Fibroblast of the aortic adventitia (primary cell): Measurements from ENCODE around the gene ZNF620. TPM values are rescaled to one million over a fixed set of nuclear protein-coding genes. Genes with fewer than 3 reads are reported as not detected.

Source experiments
- DNase-seq: peaks from one replicate; pipeline ENCODE4 v3.0.0-alpha.2; 2010; ENCODE audit warnings: low read depth
- H3K4me3 ChIP-seq: 2 replicates; pipeline ENCODE4 v1.5.1; 2011; ENCODE audit warnings: low read depth, mild to moderate bottlenecking, control low read depth, low read length, moderate library complexity
- total RNA-seq: library from RNA; depleted of rRNA; stranded (reverse); fragments of >200 nt; gene quantifications from 2 replicates; pipeline ENCODE4 v1.2.3, GENCODE V29; 2012; ENCODE audit warnings: low replicate concordance
- TF ChIP-seq, protein P1 (sequence below): IDR thresholded peaks from 2 replicates; pipeline ENCODE4 v1.5.1; 2011; ENCODE audit warnings: mild to moderate bottlenecking, low read length, control low read depth, inconsistent platforms; ENCODE audit not compliant: insufficient read depth

The ZNF620 gene
- total RNA-seq, 1 donor, result 0.99 TPM

DNA sequence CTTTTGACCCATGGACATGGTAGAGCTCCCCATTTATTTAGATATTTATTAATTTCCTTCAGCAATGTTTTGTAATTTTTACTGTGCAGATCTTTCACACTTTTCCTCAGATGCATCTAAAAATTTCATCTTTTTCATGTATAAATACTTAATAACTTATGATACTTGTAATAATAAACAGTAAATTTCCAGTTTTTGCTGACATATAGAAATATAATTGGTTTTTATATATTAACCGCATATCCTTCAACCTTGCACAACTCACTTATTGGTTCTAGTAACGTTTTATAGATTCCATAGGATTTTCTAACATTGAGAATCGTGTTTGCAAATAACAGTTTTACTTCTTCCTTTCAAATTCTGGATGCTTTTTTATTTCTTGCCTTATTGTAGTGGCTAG lies 15.4 kb downstream of the ZNF620 start:
- H3K4me3 ChIP-seq, result no peak overlapping the region
- DNase-seq, result no peak

DNA sequence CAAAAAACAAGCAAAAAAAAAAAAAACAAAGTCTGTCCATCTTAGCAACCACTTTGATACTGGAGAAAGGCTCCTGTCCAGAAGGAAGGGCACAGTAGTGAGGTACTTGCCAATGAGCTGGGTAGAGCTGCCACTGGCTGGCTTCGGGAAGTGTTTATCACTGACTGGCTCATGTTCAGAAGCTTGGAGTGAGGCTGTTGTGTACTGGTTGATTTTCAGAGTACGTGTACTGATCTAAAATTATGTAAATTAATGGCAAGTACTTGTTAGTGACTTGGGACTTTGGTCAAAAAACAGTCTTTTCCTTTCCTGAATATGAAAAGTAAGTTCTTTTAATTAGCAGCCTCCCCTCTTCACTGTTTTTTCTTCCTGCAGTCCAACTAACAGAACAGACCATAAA lies 17.9 kb downstream of the ZNF620 start:
- TF ChIP-seq, protein P1, sequence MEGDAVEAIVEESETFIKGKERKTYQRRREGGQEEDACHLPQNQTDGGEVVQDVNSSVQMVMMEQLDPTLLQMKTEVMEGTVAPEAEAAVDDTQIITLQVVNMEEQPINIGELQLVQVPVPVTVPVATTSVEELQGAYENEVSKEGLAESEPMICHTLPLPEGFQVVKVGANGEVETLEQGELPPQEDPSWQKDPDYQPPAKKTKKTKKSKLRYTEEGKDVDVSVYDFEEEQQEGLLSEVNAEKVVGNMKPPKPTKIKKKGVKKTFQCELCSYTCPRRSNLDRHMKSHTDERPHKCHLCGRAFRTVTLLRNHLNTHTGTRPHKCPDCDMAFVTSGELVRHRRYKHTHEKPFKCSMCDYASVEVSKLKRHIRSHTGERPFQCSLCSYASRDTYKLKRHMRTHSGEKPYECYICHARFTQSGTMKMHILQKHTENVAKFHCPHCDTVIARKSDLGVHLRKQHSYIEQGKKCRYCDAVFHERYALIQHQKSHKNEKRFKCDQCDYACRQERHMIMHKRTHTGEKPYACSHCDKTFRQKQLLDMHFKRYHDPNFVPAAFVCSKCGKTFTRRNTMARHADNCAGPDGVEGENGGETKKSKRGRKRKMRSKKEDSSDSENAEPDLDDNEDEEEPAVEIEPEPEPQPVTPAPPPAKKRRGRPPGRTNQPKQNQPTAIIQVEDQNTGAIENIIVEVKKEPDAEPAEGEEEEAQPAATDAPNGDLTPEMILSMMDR, result no peak
- DNase-seq, result no peak
- H3K4me3 ChIP-seq, result no peak overlapping the region

More for the DNA sequence above, 15.4 kb downstream of the ZNF620 start:
- TF ChIP-seq, protein P1, result no peak

DNA sequence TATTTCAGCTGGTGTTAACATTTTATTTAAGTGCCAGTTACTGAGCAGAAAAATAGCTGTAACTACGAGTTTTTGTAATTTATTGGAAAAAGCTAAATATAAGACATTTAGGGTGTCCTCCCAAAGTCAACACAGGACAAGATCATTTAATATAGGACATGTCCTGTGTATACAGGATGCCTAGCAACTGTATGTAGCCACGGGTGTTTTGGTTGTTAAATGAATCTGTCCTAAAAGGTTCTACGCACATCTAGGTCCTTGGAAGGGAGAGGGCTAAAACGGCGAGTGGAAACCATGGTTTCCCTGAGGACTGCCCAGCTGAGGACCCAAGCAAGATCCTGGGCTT lies 18.4 kb downstream of the ZNF620 start:
- no peak for DNase-seq
- H3K4me3 ChIP-seq, result peak overlapping the region; percentile 87
- TF ChIP-seq, protein P1, result no peak

DNA sequence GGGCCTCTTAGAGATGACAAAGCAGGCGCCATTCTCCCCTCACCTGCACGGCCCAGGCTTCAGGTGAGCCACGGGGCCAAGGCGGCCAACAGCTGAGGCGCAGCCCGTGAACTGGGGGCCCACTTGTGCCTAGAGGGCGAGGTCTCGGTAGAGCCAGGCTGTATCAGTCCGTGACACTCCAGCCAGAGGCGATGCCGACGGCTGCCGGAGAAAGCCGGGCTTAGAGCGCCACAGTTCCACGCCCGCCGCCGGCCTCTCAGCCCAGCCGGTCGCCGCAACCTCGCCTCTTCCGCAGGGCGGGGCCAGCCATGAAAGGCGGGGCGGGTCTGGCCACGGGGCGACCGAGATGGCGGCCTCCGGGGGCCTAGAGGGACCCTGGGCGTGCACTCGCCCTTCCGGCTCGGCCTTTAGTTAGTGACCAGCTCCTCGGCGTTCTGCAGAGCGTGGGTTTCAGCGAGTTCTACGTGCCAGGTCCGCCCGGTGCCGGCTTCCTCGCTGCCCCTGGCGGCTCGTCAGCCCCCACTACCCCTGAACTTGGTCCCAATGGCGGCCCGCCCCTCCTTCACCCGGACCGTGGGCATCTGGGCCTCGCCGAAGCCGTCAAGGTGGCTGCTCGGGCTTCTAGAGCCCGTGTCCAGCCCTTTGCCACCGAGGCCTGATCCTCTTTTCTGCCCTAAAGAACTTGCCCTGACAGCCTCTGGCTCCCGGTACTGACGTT lies 18.9 kb downstream of the ZNF620 start, which contains the start of gene ZNF621:
Gene ZNF621, plus strand, starts transcription at position 393 of the 718 bp plus-strand sequence. CDS start 881 bp downstream, outside the sequence.
- DNase-seq, result peak; percentile 82
- TF ChIP-seq, protein P1, result no peak
- peak within 1 kb of the TSS; percentile 87 for H3K4me3 ChIP-seq

DNA sequence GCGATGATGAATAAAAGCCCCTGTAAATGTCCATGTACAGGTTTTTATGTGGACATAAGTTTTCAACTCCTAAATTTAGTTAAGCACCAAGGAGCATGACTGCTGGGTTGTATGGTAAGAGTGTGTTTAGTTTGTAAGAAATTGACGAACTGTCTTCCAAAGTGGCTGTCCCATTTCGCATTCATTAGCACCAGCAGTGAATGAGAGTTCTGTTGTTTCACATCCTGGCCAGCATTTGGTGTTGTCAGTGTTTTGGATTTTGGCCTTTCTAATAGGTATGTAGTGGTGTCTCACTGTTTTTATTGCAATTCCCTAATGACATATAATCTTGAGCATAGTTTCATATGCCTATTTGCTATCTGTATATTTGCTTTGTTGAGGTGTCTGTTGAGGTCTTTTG lies 22.6 kb downstream of the ZNF620 start:
- TF ChIP-seq, protein P1, result no peak

DNA sequence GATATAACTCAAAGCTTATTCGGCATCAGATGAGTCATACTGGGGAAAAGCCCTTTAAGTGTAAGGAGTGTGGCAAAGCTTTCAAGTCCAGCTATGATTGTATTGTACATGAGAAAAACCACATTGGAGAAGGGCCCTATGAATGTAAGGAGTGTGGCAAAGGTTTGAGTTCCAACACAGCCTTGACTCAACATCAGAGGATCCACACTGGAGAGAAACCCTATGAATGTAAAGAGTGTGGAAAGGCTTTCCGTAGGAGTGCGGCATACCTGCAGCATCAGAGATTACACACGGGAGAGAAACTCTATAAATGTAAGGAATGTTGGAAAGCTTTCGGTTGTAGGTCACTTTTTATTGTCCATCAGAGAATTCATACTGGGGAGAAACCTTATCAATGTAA lies 26.4 kb downstream of the ZNF620 start:
- TF ChIP-seq, protein P1, result no peak
- no peak overlapping the region for H3K4me3 ChIP-seq
- DNase-seq, result no peak

More for the DNA sequence above, 22.6 kb downstream of the ZNF620 start:
- no peak for DNase-seq
- no peak overlapping the region for H3K4me3 ChIP-seq

DNA sequence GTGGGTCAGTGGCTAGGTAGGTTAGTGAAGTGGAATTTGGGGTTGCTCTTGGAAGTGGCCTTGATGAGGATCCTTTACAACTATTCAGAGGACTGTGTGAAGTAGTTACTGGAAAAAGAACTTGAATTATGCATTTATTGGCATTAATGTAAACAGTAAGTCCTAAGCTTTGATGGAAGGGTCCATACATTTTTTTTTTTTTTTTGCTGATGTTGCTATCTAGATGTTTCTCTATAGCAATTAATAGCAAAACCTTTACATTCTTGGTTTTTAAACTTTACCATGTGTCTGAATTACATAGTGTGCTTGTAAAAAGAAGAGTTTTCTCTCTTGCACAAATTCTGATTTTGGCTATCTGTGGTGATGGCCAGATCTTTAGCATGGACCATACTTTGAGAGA lies 28.4 kb downstream of the ZNF620 start:
- TF ChIP-seq, protein P1, result no peak
- no peak overlapping the region for H3K4me3 ChIP-seq

More for the DNA sequence above, 28.4 kb downstream of the ZNF620 start:
- DNase-seq, result no peak
